ENCODE data around the gene CREBRF.
"Not testable (repeated sequence)": the region's sequence is repeated elsewhere in the genome, so short reads cannot be mapped to it uniquely, and the experiment has no call there.

The CREBRF gene

DNA sequence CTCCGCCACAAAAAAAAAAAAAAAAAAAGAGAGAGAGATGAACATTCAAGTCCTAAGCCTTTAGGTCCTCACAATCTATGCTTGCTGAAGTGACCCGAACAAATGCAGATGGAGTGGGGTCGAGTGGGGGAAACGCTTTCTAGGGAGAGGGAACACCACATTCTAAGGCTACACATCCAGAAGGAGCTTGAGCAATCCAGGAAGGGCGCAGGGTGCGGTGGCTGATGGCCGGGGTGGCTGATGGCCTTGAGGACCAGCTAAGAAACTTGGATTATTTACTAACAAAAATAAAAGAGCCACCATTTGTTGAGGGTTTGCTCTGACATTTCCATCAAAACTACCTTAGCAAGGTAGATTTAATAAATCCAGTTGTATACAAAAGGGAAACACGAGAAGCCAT, 87.4 kb downstream of the CREBRF start:
- H3K27ac ChIP-seq: no peak overlapping the region; the same call in 1 of the 2 replicates
- TF ChIP-seq, protein P1, sequence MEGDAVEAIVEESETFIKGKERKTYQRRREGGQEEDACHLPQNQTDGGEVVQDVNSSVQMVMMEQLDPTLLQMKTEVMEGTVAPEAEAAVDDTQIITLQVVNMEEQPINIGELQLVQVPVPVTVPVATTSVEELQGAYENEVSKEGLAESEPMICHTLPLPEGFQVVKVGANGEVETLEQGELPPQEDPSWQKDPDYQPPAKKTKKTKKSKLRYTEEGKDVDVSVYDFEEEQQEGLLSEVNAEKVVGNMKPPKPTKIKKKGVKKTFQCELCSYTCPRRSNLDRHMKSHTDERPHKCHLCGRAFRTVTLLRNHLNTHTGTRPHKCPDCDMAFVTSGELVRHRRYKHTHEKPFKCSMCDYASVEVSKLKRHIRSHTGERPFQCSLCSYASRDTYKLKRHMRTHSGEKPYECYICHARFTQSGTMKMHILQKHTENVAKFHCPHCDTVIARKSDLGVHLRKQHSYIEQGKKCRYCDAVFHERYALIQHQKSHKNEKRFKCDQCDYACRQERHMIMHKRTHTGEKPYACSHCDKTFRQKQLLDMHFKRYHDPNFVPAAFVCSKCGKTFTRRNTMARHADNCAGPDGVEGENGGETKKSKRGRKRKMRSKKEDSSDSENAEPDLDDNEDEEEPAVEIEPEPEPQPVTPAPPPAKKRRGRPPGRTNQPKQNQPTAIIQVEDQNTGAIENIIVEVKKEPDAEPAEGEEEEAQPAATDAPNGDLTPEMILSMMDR (conservative IDR thresholded peaks at IDR 0.05): no peak

DNA sequence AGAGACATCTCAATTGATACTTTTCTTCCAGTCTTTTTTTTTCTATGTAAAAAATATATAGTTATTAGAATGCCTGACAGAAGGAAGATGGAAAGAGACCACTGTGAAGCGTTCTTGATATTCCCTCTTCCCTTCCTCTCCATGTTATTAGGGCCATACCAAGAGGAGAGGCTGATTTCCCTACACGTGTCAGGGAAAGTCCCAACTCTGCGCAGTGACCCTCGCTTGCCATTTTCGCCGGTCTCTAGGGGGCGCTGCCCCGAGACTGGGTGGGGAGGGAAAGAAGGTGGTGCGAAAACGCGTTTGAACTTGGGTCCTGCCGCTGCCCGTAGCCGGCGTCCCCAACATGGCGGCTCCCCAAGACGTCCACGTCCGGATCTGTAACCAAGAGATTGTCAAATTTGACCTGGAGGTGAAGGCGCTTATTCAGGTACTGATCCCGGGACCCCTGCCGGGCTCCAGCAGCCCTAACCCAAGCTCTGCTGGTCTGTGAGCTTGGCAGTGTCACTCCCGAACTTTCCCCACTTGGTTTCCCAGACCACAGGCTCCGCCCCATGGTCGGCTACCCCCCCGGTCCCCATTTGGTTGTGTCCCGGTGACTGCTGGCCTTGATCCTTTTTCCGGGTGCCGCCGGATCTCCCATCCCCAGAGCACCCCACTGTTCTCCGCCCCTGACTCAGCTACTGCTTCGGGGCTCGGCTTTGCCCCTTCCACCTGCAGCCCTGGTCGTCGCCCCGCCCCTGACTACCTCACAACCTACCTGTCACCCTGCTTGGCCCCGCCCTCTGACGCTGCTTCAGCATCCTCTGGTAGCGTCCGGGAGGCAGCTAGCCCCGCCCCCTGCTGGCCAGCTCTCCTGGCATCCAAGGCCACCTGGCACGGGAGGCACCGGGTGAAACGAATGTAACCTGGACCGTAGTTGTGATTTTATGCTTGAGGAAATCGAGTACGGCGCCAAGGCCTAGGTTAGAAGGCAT, 88.3 kb downstream of the CREBRF start, which contains the start of gene BNIP1:
Gene BNIP1, plus strand, starts transcription at position 332 of the 977 bp plus-strand sequence. Its CDS starts 15 bp downstream, at position 347.
- peak within 1 kb of the TSS; percentile 80 for H3K27ac ChIP-seq
- TF ChIP-seq, protein P1 (conservative IDR thresholded peaks at IDR 0.05): peak; percentile 88

DNA sequence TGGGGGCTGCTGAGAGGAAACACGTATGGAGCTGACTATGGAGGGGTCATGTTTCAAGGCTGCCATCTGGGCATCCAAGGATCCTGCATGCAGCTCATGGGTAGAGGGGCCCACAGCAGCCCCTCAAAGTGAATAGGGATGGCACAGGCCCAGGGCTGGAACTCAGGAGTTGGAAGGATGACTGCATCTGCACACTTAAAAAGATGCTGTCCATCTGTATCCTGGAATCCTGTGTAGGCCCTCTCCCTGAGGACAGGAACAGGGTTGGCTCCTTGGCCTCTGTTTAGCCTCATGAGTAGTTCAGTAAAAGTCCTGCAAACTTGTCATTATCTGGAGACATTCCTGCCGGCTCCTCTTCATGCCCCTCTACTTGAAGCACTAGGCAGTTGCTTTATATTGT, 92.2 kb downstream of the CREBRF start:
- no peak overlapping the region for H3K27ac ChIP-seq
- TF ChIP-seq, protein P1 (conservative IDR thresholded peaks at IDR 0.05): no peak

DNA sequence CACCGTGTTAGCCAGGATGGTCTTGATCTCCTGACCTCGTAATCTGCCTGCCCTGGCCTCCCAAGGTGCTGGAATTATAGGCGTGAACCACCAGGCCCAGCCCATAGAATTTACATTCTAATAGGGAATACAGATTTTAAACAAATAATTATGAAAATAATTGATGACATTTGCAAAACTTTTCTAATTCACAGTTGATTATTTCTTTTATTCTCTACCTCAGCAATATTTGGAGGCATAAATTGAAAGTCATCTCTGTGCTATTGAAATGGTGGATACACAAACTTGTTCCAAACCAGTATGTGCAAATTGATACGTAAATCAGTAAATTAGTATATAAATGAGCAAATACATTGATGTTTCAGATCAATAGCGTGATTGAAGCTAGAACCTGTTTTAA, 96.4 kb downstream of the CREBRF start:
- TF ChIP-seq, protein P1 (conservative IDR thresholded peaks at IDR 0.05): no peak
- H3K27ac ChIP-seq: no peak overlapping the region

DNA sequence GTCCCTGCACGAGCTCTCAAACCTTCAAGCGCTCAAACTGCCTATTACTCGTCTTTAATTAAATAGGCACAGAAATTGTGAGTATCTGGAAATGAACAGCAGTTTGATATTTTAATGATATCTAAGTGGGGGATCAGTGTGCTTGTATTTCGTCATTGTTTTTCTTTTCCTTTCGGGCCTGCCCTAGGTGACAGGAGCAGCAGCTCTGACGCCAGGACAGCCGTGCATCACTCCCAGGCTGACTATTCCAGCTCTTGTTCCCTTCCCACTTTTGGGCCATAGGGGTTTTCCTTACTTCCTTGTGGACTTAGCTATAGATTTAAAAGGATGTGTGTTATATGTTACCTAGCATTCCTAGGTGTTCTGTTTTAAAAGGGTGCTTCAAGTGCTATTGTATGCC, 97.7 kb downstream of the CREBRF start:
- TF ChIP-seq, protein P1 (conservative IDR thresholded peaks at IDR 0.05): no peak
- no peak overlapping the region for H3K27ac ChIP-seq

DNA sequence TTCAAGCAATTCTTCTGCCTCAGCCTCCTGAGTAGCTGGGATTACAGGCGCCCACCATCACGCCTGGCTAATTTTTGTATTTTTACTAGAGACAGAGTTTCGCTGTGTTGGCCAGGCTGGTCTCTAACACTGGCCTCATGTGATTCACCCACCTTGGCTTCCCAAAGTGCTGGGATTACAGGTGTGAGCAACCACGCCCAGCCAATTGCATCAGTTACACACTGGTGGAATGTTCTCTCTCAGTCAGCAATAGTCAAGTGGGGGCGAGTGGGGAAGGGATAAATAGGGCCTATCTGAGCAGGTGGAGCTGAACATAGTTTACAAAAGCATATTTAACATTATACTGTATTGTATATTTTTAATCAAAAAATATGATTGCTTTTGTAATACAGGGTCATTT, 98.5 kb downstream of the CREBRF start:
- H3K27ac ChIP-seq: not testable (repeated sequence)

DNA sequence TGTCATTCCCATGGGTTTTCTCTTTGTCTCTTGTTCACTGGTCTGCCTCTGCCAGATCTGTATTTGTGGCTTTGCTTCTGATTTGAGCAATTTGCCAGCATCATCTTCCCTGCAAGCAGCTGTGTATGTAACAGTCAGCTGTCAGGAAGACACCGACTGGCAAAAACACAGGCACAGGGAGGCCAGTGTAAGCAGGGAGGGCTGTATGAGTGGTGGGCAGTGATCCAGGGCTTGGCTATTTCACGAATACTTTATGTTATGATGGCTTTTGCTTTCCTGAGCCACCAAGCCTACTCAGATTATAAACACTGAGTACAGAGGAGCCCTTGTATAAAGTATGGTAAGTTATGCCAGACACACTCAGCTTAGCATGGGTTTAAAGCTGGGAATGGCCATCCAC, 99.8 kb downstream of the CREBRF start:
- TF ChIP-seq, protein P1 (conservative IDR thresholded peaks at IDR 0.05): no peak
- no peak overlapping the region for H3K27ac ChIP-seq

DNA sequence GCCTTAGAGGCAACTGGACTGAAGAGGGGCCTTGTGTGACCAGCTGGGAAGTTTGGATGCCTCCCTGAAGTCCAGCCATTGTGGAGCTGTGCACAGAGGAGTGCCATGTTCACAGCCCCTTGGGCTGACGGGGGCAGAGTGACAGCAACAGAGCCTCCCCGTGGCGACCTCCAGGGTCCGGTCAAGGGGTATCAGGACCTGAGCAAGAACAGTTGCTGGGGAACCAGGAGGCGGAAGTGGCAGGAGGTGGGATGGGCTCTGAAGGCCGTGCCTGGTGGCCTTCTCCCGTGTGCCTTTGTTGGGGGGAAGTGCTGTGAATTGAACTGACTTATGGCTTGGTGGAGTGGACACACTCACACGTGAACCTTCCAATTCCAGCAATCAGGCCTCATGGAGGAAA, 102.2 kb downstream of the CREBRF start:
- no peak overlapping the region for H3K27ac ChIP-seq
- TF ChIP-seq, protein P1 (conservative IDR thresholded peaks at IDR 0.05): no peak

All from VCaP (cell line).